Coronary artery (tissue), 2 donors: ENCODE results near the gene BNC2.
"Not testable (repeated sequence)": the region's sequence is repeated elsewhere in the genome, so short reads cannot be mapped to it uniquely, and the experiment has no call there.

Source experiments
- DNase-seq: peaks from one replicate; pipeline ENCODE4 v3.0.0-alpha.2; 2017; ENCODE audit warnings: low spot score
- H3K27ac ChIP-seq, 2 donors: fragments of 200-600 bp; sonication (generic); one replicate each; pipeline ENCODE4 v1.5.1; 2016 to 2019
- H3K4me3 ChIP-seq: fragments of 200-600 bp; sonication (generic); 2 replicates; pipeline ENCODE4 v1.5.1; 2016; ENCODE audit warnings: mild to moderate bottlenecking, moderate library complexity
- TF ChIP-seq, protein P1 (sequence below): fragments of 200-600 bp; sonication (generic); IDR thresholded peaks from one replicate; pipeline ENCODE4 v1.5.1; 2019; ENCODE audit warnings: antibody characterized with exemption

BNC2 gene

DNA sequence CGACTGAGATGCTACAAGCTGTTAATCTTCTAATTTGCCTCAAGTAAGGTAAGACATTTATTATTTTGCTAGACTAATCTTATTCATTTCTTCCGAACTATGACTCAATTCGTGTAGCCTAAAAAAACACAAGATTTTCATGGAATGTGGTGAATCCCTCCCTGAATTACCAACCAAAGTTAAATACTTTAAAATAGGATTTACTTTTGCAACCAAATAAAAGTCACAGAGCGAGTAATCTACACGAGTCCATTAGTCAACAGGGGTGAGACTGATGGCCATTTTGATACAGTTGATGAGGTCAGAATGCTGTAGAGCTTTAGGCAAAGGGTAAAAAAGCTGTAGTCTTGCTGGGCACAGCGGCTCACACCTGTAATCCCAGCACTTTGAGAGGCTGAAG lies 13.1 kb upstream of the BNC2 start:
- TF ChIP-seq, protein P1, sequence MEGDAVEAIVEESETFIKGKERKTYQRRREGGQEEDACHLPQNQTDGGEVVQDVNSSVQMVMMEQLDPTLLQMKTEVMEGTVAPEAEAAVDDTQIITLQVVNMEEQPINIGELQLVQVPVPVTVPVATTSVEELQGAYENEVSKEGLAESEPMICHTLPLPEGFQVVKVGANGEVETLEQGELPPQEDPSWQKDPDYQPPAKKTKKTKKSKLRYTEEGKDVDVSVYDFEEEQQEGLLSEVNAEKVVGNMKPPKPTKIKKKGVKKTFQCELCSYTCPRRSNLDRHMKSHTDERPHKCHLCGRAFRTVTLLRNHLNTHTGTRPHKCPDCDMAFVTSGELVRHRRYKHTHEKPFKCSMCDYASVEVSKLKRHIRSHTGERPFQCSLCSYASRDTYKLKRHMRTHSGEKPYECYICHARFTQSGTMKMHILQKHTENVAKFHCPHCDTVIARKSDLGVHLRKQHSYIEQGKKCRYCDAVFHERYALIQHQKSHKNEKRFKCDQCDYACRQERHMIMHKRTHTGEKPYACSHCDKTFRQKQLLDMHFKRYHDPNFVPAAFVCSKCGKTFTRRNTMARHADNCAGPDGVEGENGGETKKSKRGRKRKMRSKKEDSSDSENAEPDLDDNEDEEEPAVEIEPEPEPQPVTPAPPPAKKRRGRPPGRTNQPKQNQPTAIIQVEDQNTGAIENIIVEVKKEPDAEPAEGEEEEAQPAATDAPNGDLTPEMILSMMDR: no peak
- no peak overlapping the region for H3K27ac ChIP-seq
- no peak for DNase-seq
- H3K4me3 ChIP-seq: no peak overlapping the region

DNA sequence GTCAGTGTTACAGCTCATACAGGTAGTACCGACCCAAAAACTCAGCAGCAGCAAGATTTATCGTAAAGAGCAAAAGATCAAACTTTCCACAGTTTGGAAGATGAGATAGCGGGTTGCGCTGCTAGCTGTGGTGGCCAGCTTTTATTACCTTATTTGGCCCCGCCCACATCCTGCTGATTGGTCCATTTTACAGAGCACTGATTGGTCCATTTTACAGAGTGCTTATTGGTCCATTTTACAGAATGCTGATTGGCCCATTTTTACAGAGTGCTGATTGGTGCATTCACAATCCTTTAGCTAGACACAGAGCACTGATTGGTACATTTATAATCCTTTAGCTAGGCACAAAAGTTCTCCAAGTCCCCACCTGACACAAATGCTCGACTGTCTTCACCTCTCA lies 12.0 kb upstream of the BNC2 start:
- DNase-seq, H3K27ac ChIP-seq, H3K4me3 ChIP-seq: not testable (repeated sequence)

DNA sequence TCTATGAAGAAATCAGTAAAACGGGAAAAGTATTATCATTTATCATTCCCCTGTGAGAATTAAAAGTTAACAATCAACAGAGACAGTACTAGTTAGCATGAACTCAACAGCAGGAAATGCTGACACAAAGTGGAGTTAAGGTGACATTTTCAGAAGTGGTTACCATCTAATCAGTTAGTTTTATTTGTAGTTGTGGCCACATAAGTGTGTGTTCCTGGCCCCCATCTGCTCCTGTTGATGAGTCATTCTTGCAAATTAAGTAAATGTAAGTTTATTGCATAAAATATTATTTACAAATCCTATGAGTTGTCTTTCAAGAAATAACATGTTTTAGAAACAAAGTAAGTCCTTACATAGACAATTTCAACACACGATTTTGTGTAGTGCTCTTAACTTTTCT lies 8.9 kb upstream of the BNC2 start:
- H3K27ac ChIP-seq: no peak overlapping the region
- TF ChIP-seq, protein P1: no peak
- DNase-seq: no peak
- H3K4me3 ChIP-seq: no peak overlapping the region

DNA sequence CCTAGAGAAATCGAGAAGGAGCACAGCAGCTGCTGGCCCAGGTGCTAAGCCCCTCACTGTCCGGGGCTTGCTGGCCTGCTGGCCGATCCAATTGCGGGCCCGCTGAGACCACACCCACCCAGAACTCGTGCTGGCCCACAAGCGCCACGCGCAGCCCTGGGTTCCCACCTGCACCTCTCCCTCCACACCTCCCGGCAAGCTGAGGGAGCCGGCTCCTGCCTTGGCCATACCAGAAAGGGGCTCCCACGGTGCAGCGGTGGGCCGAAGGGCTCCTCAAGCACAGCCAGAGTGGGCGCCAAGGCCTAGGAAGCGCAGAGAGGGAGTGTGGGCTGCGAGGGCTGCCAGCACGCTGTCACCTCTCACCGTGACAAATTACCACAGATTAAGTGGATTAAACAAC lies 6.8 kb upstream of the BNC2 start:
- TF ChIP-seq, protein P1: no peak
- H3K27ac ChIP-seq: no peak overlapping the region
- no peak overlapping the region for H3K4me3 ChIP-seq
- DNase-seq: no peak

DNA sequence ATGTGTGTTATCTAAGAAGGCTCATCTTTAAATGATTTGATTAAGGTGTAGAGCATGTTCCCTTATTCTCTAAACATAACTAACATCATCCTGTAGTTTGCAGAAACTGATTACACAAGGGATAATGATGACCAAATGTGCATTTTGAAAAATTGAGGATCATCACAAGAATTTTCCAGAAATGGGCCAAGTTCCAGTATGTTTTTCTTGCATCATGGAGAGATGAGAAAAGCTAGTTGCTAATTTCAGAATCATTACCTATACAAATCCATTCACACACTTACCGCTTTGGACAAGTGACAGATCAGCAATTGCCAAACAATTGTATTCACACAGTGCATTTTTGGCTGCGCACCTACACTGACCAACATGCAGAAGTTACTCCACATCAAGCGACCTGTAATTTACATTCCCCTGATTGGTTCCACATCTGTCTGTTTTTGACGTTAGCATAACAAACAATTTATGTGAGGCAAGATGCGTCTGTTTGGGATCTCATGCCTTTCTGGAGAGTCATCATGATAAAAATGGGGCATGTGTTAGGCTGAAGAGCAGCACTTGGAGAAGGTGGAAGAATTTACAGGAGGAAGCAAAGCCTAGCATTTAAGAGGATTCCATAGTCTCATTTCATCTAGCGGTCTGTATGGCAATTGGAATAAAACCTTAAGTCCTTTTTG lies 2.8 kb upstream of the BNC2 start:
- H3K4me3 ChIP-seq: no peak overlapping the region
- H3K27ac ChIP-seq: no peak overlapping the region
- TF ChIP-seq, protein P1: no peak
- no peak for DNase-seq

DNA sequence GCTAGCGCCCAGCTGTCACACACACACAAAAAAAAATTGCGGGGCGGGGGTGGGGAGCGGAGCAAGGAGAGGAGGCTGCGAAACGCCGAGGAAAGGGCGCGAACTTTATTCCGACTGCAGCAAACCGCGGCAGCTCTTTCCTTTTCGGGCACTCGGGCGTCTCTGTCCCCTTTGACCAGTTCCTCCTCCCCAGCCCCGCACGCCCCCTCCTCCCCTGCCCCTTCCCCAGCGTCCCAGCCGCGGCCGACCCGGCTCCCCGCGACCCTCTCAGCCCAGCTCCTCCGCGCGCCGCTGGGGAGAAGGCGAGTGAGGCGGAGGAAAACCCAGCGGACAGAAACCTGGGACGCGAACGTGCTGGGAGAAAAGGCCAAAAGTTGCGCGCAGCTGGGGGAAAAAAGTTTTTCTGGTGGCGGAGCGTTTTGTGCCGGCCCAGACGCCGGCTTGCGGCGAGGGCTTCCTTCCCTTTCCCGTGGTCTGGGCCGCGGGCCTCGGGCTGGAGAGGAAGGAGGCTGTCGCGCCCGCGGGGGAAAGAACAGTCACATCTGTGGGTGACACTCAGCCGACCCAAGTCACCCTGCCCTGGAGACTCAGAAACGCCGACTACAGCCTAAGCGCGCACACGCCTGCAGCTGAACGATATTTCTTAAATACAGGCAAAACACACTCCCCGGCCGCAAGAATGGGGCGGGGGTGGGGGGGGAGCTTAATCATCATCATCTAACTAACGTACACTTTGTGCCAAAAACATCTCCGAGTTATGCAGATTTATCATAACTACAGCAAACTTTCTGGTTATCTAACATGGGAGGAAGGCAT lies 1.1 kb upstream of the BNC2 start:
- TF ChIP-seq, protein P1: no peak
- peak overlapping the region; percentile 80 for H3K4me3 ChIP-seq
- H3K27ac ChIP-seq: peak overlapping the region; percentile 2 to 74
- DNase-seq: peak; percentile 74

DNA sequence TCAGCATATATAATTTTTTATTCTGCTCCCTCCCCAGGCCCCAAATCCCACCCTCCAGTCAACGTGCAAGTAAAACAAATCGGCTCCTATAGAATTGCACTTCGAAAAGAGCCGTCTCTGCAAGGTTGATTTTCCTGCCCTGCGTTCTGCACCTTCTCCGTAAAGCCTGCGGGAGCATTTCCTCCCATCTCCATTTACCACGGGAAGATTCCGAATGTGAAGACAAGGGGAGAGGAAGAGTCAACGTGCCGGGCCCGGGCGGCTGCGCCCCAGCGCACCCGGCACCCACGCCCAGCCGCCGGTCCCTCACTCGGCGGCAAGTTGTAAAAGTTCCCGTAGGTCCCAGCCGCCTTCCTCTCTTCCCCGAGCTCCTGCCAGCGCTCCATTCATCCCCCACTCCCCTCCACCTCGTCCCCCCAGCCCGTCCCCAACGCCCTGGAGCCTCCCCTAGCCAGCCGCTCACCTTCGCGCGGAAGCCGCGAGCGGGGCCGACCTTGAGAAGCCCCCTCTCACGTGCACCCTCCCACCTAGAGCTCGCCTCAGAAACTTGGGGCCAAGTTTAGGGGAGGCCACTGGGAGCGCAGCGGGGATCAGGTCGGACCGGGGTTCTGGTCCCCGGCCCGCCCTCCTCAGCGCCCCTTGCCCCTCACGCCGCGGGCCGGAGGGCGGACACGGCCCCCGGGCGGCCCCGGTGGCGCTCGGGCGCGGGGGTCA lies 431 bp downstream of the BNC2 start:
- TF ChIP-seq, protein P1: no peak
- DNase-seq: no peak
- Histone ChIP-seq H3K27ac (peak overlapping the region; percentile 16 to 74), H3K4me3 (peak overlapping the region; percentile 80)
